H9 (cell line): ENCODE data around the gene ZNF648. TPM values are rescaled to one million over a fixed set of nuclear protein-coding genes. Genes with fewer than 3 reads are reported as not detected.
"Not testable (repeated sequence)": the region's sequence is repeated elsewhere in the genome, so short reads cannot be mapped to it uniquely, and the experiment has no call there.

Source experiments
- DNase-seq: peaks from one replicate; pipeline ENCODE4 v3.0.0-alpha.2; 2017
- H2AFZ ChIP-seq: one replicate; pipeline ENCODE4 v1.6.1; 2013; ENCODE audit warnings: mild to moderate bottlenecking, low read length, control low read depth, moderate library complexity
- H2AK5ac ChIP-seq: 2 replicates; pipeline ENCODE4 v1.6.1; 2013; ENCODE audit warnings: low read length, control low read depth, mixed read lengths; ENCODE audit not compliant: insufficient read length
- H2BK120ac ChIP-seq: one replicate; pipeline ENCODE4 v1.6.1; 2013; ENCODE audit warnings: low read depth, mild to moderate bottlenecking, low read length, control low read depth, inconsistent platforms; ENCODE audit not compliant: poor library complexity, severe bottlenecking
- H2BK12ac ChIP-seq: 2 replicates; pipeline ENCODE4 v1.6.1; 2013; ENCODE audit warnings: low read length, control low read depth, mixed read lengths, low read depth; ENCODE audit not compliant: insufficient read length
- H2BK15ac ChIP-seq: 2 replicates; pipeline ENCODE4 v1.6.1; 2013; ENCODE audit warnings: low read depth, low read length, control low read depth
- H2BK20ac ChIP-seq: one replicate; pipeline ENCODE4 v1.6.1; 2013; ENCODE audit warnings: low read depth, mild to moderate bottlenecking, low read length, control low read depth, inconsistent platforms; ENCODE audit not compliant: poor library complexity, severe bottlenecking
- H2BK5ac ChIP-seq: 2 replicates; pipeline ENCODE4 v1.6.1; 2013; ENCODE audit warnings: low read length, control low read depth, mixed read lengths; ENCODE audit not compliant: insufficient read length
- H3K14ac ChIP-seq: 2 replicates; pipeline ENCODE4 v1.6.1; 2013; ENCODE audit warnings: low read length, control low read depth; ENCODE audit not compliant: insufficient read depth
- H3K18ac ChIP-seq: 2 replicates; pipeline ENCODE4 v1.6.1; 2013; ENCODE audit warnings: low read depth, mild to moderate bottlenecking, mixed read lengths, low read length, control low read depth; ENCODE audit not compliant: insufficient read length
- H3K23ac ChIP-seq: 2 replicates; pipeline ENCODE4 v1.6.1; 2013; ENCODE audit warnings: low read length, control low read depth, mixed read lengths, low read depth; ENCODE audit not compliant: insufficient read length
- H3K23me2 ChIP-seq: 2 replicates; pipeline ENCODE4 v1.6.1; 2013; ENCODE audit warnings: low read depth, mild to moderate bottlenecking, mixed read lengths, low read length, control low read depth; ENCODE audit not compliant: insufficient read length, poor library complexity, severe bottlenecking
- H3K27ac ChIP-seq: 2 replicates; pipeline ENCODE4 v1.5.1; 2013; ENCODE audit warnings: low read length, control low read depth, mixed read lengths, low read depth; ENCODE audit not compliant: insufficient read length
- H3K27me3 ChIP-seq: 2 replicates; pipeline ENCODE4 v1.6.1; 2013; ENCODE audit warnings: low read length, control low read depth, inconsistent platforms; ENCODE audit not compliant: insufficient read depth
- H3K4ac ChIP-seq: 2 replicates; pipeline ENCODE4 v1.6.1; 2013; ENCODE audit warnings: low read depth, mild to moderate bottlenecking, control low read depth, inconsistent platforms, low read length, moderate library complexity
- H3K4me1 ChIP-seq: 2 replicates; pipeline ENCODE4 v1.6.1; 2013; ENCODE audit warnings: low read length, control low read depth, inconsistent platforms; ENCODE audit not compliant: insufficient read depth
- H3K4me2 ChIP-seq: 2 replicates; pipeline ENCODE4 v1.6.1; 2013; ENCODE audit warnings: low read length, control low read depth, mixed read lengths; ENCODE audit not compliant: insufficient read length, insufficient read depth
- H3K56ac ChIP-seq: 2 replicates; pipeline ENCODE4 v1.6.1; 2013; ENCODE audit warnings: low read depth, mild to moderate bottlenecking, mixed read lengths, low read length, control low read depth; ENCODE audit not compliant: insufficient read length
- H3K79me1 ChIP-seq: 2 replicates; pipeline ENCODE4 v1.6.1; 2013; ENCODE audit warnings: low read depth, mild to moderate bottlenecking, moderate library complexity, low read length, control low read depth, inconsistent platforms; ENCODE audit not compliant: insufficient read depth, poor library complexity, severe bottlenecking
- H3K79me2 ChIP-seq: 2 replicates; pipeline ENCODE4 v1.6.1; 2013; ENCODE audit warnings: low read length, control low read depth, inconsistent platforms; ENCODE audit not compliant: insufficient read depth
- H3K9ac ChIP-seq: 2 replicates; pipeline ENCODE4 v1.6.1; 2013; ENCODE audit warnings: low read length, control low read depth, mixed read lengths; ENCODE audit not compliant: insufficient read length; ENCODE audit errors: extremely low read depth
- H3K9me3 ChIP-seq: one replicate; pipeline ENCODE4 v1.6.1; 2013; ENCODE audit warnings: low read depth, low read length, inconsistent platforms; ENCODE audit not compliant: control insufficient read depth
- H3T11ph ChIP-seq: one replicate; pipeline ENCODE4 v1.6.1; 2013; ENCODE audit warnings: mild to moderate bottlenecking, low read length, control low read depth, inconsistent platforms
- H4K20me1 ChIP-seq: one replicate; pipeline ENCODE4 v1.6.1; 2013; ENCODE audit not compliant: control insufficient read depth, insufficient read length, insufficient read depth
- H4K5ac ChIP-seq: 2 replicates; pipeline ENCODE4 v1.6.1; 2013; ENCODE audit warnings: low read depth, mild to moderate bottlenecking, mixed read lengths, low read length, control low read depth; ENCODE audit not compliant: insufficient read length
- H4K8ac ChIP-seq: replicated peaks from 2 replicates; pipeline ENCODE4 v1.6.1; 2013; ENCODE audit warnings: low read length, control low read depth, mixed read lengths, low read depth; ENCODE audit not compliant: insufficient read length
- H4K91ac ChIP-seq: 2 replicates; pipeline ENCODE4 v1.6.1; 2013; ENCODE audit warnings: low read depth, mild to moderate bottlenecking, moderate library complexity, mixed read lengths, low read length, control low read depth; ENCODE audit not compliant: insufficient read length
- H3K27ac Mint-ChIP-seq, 3 experiments: 2 replicates in 2 of 3; 3 replicates in 1 of 3; pipeline ENCODE4 v1.8.0; 2020 to 2021; ENCODE audit warnings: mixed read lengths in 3 of 3, mild to moderate bottlenecking in 1 of 3, moderate library complexity in 1 of 3
- H3K27me3 Mint-ChIP-seq: 2 replicates; pipeline ENCODE4 v1.8.0; 2021; ENCODE audit warnings: low read depth, mild to moderate bottlenecking, moderate library complexity, mixed read lengths
- H3K36me3 Mint-ChIP-seq, 3 experiments: 2 replicates in 2 of 3; 3 replicates in 1 of 3; pipeline ENCODE4 v1.8.0; 2020 to 2021; ENCODE audit warnings: low read depth in 3 of 3, mixed read lengths in 3 of 3; ENCODE audit not compliant: insufficient read depth in 1 of 3
- H3K4me1 Mint-ChIP-seq, 2 experiments: 2 replicates each; pipeline ENCODE4 v1.8.0; 2020; ENCODE audit warnings: mixed read lengths in 2 of 2
- H3K4me3 Mint-ChIP-seq, 2 experiments: 2 replicates in 1 of 2; 3 replicates in 1 of 2; pipeline ENCODE4 v1.8.0; 2020 to 2021; ENCODE audit warnings: mild to moderate bottlenecking in 2 of 2, mixed read lengths in 2 of 2, moderate library complexity in 1 of 2
- H3K9me3 Mint-ChIP-seq, 2 experiments: 2 replicates in 1 of 2; 3 replicates in 1 of 2; pipeline ENCODE4 v1.8.0; 2020; ENCODE audit warnings: mild to moderate bottlenecking in 2 of 2, mixed read lengths in 2 of 2, moderate library complexity in 1 of 2
- CTCF ChIP-seq: fragments of 200-600 bp; sonication (generic); conservative IDR thresholded peaks from 3 replicates; pipeline ENCODE4 v1.8.0; 2021; ENCODE audit warnings: antibody characterized with exemption, mild to moderate bottlenecking
- WGBS: extraction: QIAGEN DNeasy Blood & Tissue Kit; methylation state at CpG from one replicate; pipeline ENCODE4 v1.1.7; 2013; ENCODE audit warnings: missing lambda C conversion rate, low lambda C conversion rate, mixed read lengths; ENCODE audit not compliant: insufficient read length; ENCODE audit errors: extremely low coverage; 5-methylcytosine and 5-hydroxymethylcytosine counted together
- total RNA-seq: library from RNA; stranded (reverse); gene quantifications from 2 replicates; pipeline ENCODE4 v1.2.1, GENCODE V29; 2021

Gene ZNF648
- total RNA-seq, 1 experiment from 2014 or later, result 1.4 TPM

GRCh38 chr1:182015360-182015759, 46.2 kb downstream of the ZNF648 start:
- no peak overlapping the region for H3T11ph ChIP-seq
- no peak overlapping the region for H3K23ac ChIP-seq
- Mint-ChIP-seq H3K9me3 (peaks cover 23 to 25% of the 10 kb centered on the region in 2 experiments), H3K27ac (no peak overlapping the region), H3K4me1 (no peaks in the 10 kb centered on the region), H3K36me3 (peaks cover 8 to 29% (median 9%) of the 10 kb centered on the region in 3 experiments), H3K4me3 (no peak overlapping the region), H3K27me3 (no peaks in the 10 kb centered on the region)
- peak; percentile 63 for TF ChIP-seq CTCF
- H3K27ac ChIP-seq, result no peak overlapping the region
- no peak overlapping the region for H4K5ac ChIP-seq
- no peaks in the 10 kb centered on the region for H3K9me3 ChIP-seq
- H3K4me1 ChIP-seq, result no peaks in the 10 kb centered on the region
- H3K14ac ChIP-seq, result no peak overlapping the region
- H2BK20ac ChIP-seq, result no peak overlapping the region
- H4K20me1 ChIP-seq, result no peaks in the 10 kb centered on the region
- WGBS, result no CpG with 5 or more reads among the region's 2 CpGs
- no peaks in the 10 kb centered on the region for H3K79me1 ChIP-seq
- no peak overlapping the region for H4K8ac ChIP-seq
- no peaks in the 10 kb centered on the region for H3K27me3 ChIP-seq
- H3K79me2 ChIP-seq, result no peaks in the 10 kb centered on the region
- H3K23me2 ChIP-seq, result no peaks in the 10 kb centered on the region
- no peak overlapping the region for H3K4me2 ChIP-seq
- no peak overlapping the region for H3K18ac ChIP-seq
- no peak overlapping the region for H4K91ac ChIP-seq
- no peak overlapping the region for H2BK5ac ChIP-seq
- no peak overlapping the region for H2BK120ac ChIP-seq
- no peak overlapping the region for H3K4ac ChIP-seq
- no peak overlapping the region for H3K9ac ChIP-seq
- H2BK12ac ChIP-seq, result no peak overlapping the region
- no peak overlapping the region for H2BK15ac ChIP-seq
- no peak overlapping the region for H3K56ac ChIP-seq
- DNase-seq, result no peak
- H2AFZ ChIP-seq, result no peak overlapping the region
- H2AK5ac ChIP-seq, result no peak overlapping the region

- not testable (repeated sequence) for H3K4me2 ChIP-seq, H3T11ph ChIP-seq, H2BK15ac ChIP-seq, H2AFZ ChIP-seq, H3K23ac ChIP-seq, H3K27me3 ChIP-seq, H2BK5ac ChIP-seq, H3K9me3 ChIP-seq, H3K14ac ChIP-seq, H3K27ac ChIP-seq, H2BK120ac ChIP-seq, H3K4me1 Mint-ChIP-seq, H3K27ac Mint-ChIP-seq, H3K79me1 ChIP-seq, H4K5ac ChIP-seq, H3K56ac ChIP-seq, H4K20me1 ChIP-seq, H2BK12ac ChIP-seq, DNase-seq, H3K4me3 Mint-ChIP-seq, H3K79me2 ChIP-seq, H2BK20ac ChIP-seq, H3K9ac ChIP-seq, H4K91ac ChIP-seq, H3K23me2 ChIP-seq, H3K18ac ChIP-seq, H3K27me3 Mint-ChIP-seq, H3K4me1 ChIP-seq, H4K8ac ChIP-seq, H2AK5ac ChIP-seq, H3K4ac ChIP-seq
- no CpG with 5 or more reads among the region's 37 CpGs for WGBS
- H3K36me3 Mint-ChIP-seq, result peaks cover 12 to 40% (median 17%) of the 10 kb centered on the region in 3 experiments
- H3K9me3 Mint-ChIP-seq, result peaks cover 38% of the 10 kb centered on the region in 2 experiments
These were observed 50.6 kb downstream of the ZNF648 start for GRCh38 chr1:182010800-182011370.
